ENCODE results near the gene RSL24D1. TPM values are rescaled to one million over a fixed set of nuclear protein-coding genes. Genes with fewer than 3 reads are reported as not detected.
A peak's percentile ranks its signal among the peaks of the same experiment; 100 is the strongest.

Gene RSL24D1
- 100 to 1,000 TPM; 183 to 194 TPM for total RNA-seq

GRCh38 chr15:55196458-55197361, at the start of gene RSL24D1:
Gene RSL24D1 (minus strand): TSS chr15:55196941. CDS start chr15:55196890, 51 bp downstream.
- Mint-ChIP-seq H3K27me3 (no peaks in the 10 kb centered on the region), H3K27ac (no peak within 1 kb of the TSS), H3K4me3 (no peak within 1 kb of the TSS), H3K4me1 (ENCODE audit: low read depth) (peaks cover 21% of the 10 kb centered on the region), H3K9me3 (peaks cover 7% of the 10 kb centered on the region), H3K36me3 (ENCODE audit: low read depth) (peaks cover 28% of the 10 kb centered on the region)
- peak; percentile 98 for DNase-seq
- intact Hi-C loops (cut with micrococcal nuclease), result loop anchor here (1.0 to 10.0 kb wide), 2 partner anchors 94 to 208 kb away; partner anchors contain the start of genes CCPG1 and PIERCE2
- TF ChIP-seq CTCF (IDR thresholded peaks at IDR 0.05), result peak; percentile 38
- peak; percentile 99 for ATAC-seq
- POLR2A ChIA-PET, result interaction anchor here (0.7 to 1.8 kb wide), 13 partner anchors 11 to 211 kb away, joined by 3 to 9 read pairs (median 4); partner anchors contain the start of genes CCPG1, PIERCE2, PIGB and PIGBOS1
- CTCF ChIA-PET, result interaction anchor here (0.7 to 2.1 kb wide), 10 partner anchors 11 to 243 kb away, joined by 3 to 7 read pairs (median 4); partner anchors contain the start of genes CCPG1 and PIERCE2

GRCh38 chr15:55245059-55245458, 48.3 kb upstream of the RSL24D1 start:
- no peaks in the 10 kb centered on the region for H3K27me3 Mint-ChIP-seq
- POLR2A ChIA-PET, result interaction anchor here (0.7 to 2.8 kb wide), 5 partner anchors 8 to 24 kb away, joined by 3 to 8 read pairs (median 4); no protein-coding TSS in a partner anchor
- intact Hi-C loops (cut with micrococcal nuclease), result no loop called here
- H3K9me3 Mint-ChIP-seq, result no peaks in the 10 kb centered on the region
- peak; percentile 65 for ATAC-seq
- peak overlapping the region; percentile 85 for H3K27ac Mint-ChIP-seq
- DNase-seq, result peak; percentile 34
- peaks cover 75% of the 10 kb centered on the region for H3K4me1 Mint-ChIP-seq (ENCODE audit: low read depth)
- CTCF ChIA-PET, result interaction anchor here (1.3 kb wide), 1 partner anchor 12 kb away, joined by 3 read pairs; no protein-coding TSS in a partner anchor
- peaks cover 49% of the 10 kb centered on the region for H3K36me3 Mint-ChIP-seq (ENCODE audit: low read depth)
- no peak for TF ChIP-seq CTCF (IDR thresholded peaks at IDR 0.05)
- H3K4me3 Mint-ChIP-seq, result no peak overlapping the region

- Mint-ChIP-seq H3K36me3 (ENCODE audit: low read depth) (peaks cover 50% of the 10 kb centered on the region), H3K27me3 (no peaks in the 10 kb centered on the region), H3K27ac (peak overlapping the region; percentile 85), H3K9me3 (no peaks in the 10 kb centered on the region), H3K4me1 (ENCODE audit: low read depth) (peaks cover 82% of the 10 kb centered on the region), H3K4me3 (no peak overlapping the region)
- POLR2A ChIA-PET, result interaction anchor here (1.4 kb wide), 1 partner anchor 40 kb away, joined by 3 read pairs; no protein-coding TSS in a partner anchor
- peak; percentile 26 for ATAC-seq
- no peak for TF ChIP-seq CTCF (IDR thresholded peaks at IDR 0.05)
- intact Hi-C loops (cut with micrococcal nuclease), result loop anchor here (5.0 kb wide), 1 partner anchor 35 kb away; no protein-coding TSS in a partner anchor
- DNase-seq, result no peak
- CTCF ChIA-PET, result interaction anchor here (1.5 kb wide), 1 partner anchor 25 kb away, joined by 3 read pairs; no protein-coding TSS in a partner anchor
These were observed 45.1 kb upstream of the RSL24D1 start for GRCh38 chr15:55241891-55242290.

GRCh38 chr15:55241186-55241585, 44.4 kb upstream of the RSL24D1 start:
- CTCF ChIA-PET, result interaction anchor here (0.9 to 1.4 kb wide), 3 partner anchors 9 to 17 kb away, joined by 3 read pairs; no protein-coding TSS in a partner anchor
- no peak for TF ChIP-seq CTCF (IDR thresholded peaks at IDR 0.05)
- POLR2A ChIA-PET, result interaction anchor here (0.9 to 2.5 kb wide), 4 partner anchors 9 to 41 kb away, joined by 3 to 9 read pairs (median 4); no protein-coding TSS in a partner anchor
- Mint-ChIP-seq H3K27me3 (no peaks in the 10 kb centered on the region), H3K9me3 (no peaks in the 10 kb centered on the region), H3K4me3 (no peak overlapping the region), H3K4me1 (ENCODE audit: low read depth) (peaks cover 79% of the 10 kb centered on the region), H3K36me3 (ENCODE audit: low read depth) (peaks cover 49% of the 10 kb centered on the region), H3K27ac (peak overlapping the region; percentile 89)
- intact Hi-C loops (cut with micrococcal nuclease), result loop anchor here (5.0 kb wide), 1 partner anchor 36 kb away; no protein-coding TSS in a partner anchor
- ATAC-seq (no peak), DNase-seq (no peak)

Data from activated CD8-positive, alpha-beta T cell treated with anti-CD3 and anti-CD28 coated beads for 36 hours (primary cell).